WTC11 (cell line): ENCODE data around the gene PPP1R3E. TPM values are rescaled to one million over a fixed set of nuclear protein-coding genes. Genes with fewer than 3 reads are reported as not detected.

Experiments
- ATAC-seq: fragments of 200-7000 bp; cut with Tn5 transposase; 2 replicates; pipeline ENCODE4 v1.10.0; 2021; ENCODE audit warnings: mild to moderate bottlenecking, moderate library complexity
- CTCF ChIA-PET: fragments of 300-600 bp; sonication (Branson Sonifier 250); formaldehyde crosslinking; loops from one replicate; lab custom pipeline; 2021; ENCODE audit warnings: antibody characterized with exemption; lab: Charles Lee
- POLR2A ChIA-PET: fragments of 350-600 bp; sonication (Branson Sonifier 250); formaldehyde crosslinking; loops from one replicate; lab custom pipeline; 2021; ENCODE audit warnings: antibody characterized with exemption; lab: Charles Lee
- DNase-seq: peaks from one replicate; pipeline ENCODE4 v3.0.0; 2021; ENCODE audit warnings: low spot score
- H3K27ac Mint-ChIP-seq: 2 replicates; pipeline ENCODE4 v1.8.0; 2021; ENCODE audit warnings: mixed read lengths
- H3K27me3 Mint-ChIP-seq: 2 replicates; pipeline ENCODE4 v1.8.0; 2021; ENCODE audit warnings: low read depth, mild to moderate bottlenecking, moderate library complexity, mixed read lengths
- H3K36me3 Mint-ChIP-seq: 2 replicates; pipeline ENCODE4 v1.8.0; 2021; ENCODE audit warnings: mixed read lengths
- H3K4me1 Mint-ChIP-seq: 2 replicates; pipeline ENCODE4 v1.8.0; 2022; ENCODE audit warnings: mixed read lengths
- H3K4me3 Mint-ChIP-seq: 2 replicates; pipeline ENCODE4 v1.8.0; 2021; ENCODE audit warnings: mild to moderate bottlenecking, moderate library complexity, mixed read lengths
- H3K9me3 Mint-ChIP-seq: 2 replicates; pipeline ENCODE4 v1.8.0; 2021; ENCODE audit warnings: mixed read lengths
- ARID4B ChIP-seq: sonication (generic); formaldehyde crosslinking; IDR thresholded peaks from 2 replicates; pipeline ENCODE4 v1.8.0; 2023; ENCODE audit warnings: missing genetic modification reagents, mild to moderate bottlenecking, borderline replicate concordance
- EMX1 ChIP-seq: fragments of 250-450 bp; sonication (Bioruptor Pico); IDR thresholded peaks from 2 replicates; pipeline ENCODE4 v1.8.0; 2021; ENCODE audit warnings: mild to moderate bottlenecking
- GABPB1 ChIP-seq: sonication (generic); formaldehyde crosslinking; IDR thresholded peaks from 2 replicates; pipeline ENCODE4 v1.8.1; 2023; ENCODE audit warnings: mild to moderate bottlenecking, missing genetic modification reagents
- GRHL2 ChIP-seq: fragments of 250-450 bp; sonication (Bioruptor Pico); IDR thresholded peaks from 2 replicates; pipeline ENCODE4 v1.8.0; 2022; ENCODE audit warnings: mild to moderate bottlenecking, moderate library complexity; ENCODE audit not compliant: insufficient replicate concordance, severe bottlenecking
- JUN ChIP-seq: sonication (generic); formaldehyde crosslinking; IDR thresholded peaks from 2 replicates; pipeline ENCODE4 v1.8.0; 2023; ENCODE audit warnings: mild to moderate bottlenecking, missing genetic modification reagents
- KAT7 ChIP-seq: sonication (generic); formaldehyde crosslinking; IDR thresholded peaks from 2 replicates; pipeline ENCODE4 v1.8.1; 2023; ENCODE audit warnings: missing genetic modification reagents, mild to moderate bottlenecking, borderline replicate concordance
- NR2C2 ChIP-seq: sonication (generic); formaldehyde crosslinking; IDR thresholded peaks from 2 replicates; pipeline ENCODE4 v1.8.0; 2022; ENCODE audit warnings: mild to moderate bottlenecking, missing genetic modification reagents
- PREB ChIP-seq: sonication (generic); formaldehyde crosslinking; IDR thresholded peaks from 2 replicates; pipeline ENCODE4 v1.8.1; 2022; ENCODE audit warnings: mild to moderate bottlenecking, missing genetic modification reagents, moderate library complexity, borderline replicate concordance
- RORB ChIP-seq: fragments of 250-450 bp; sonication (Bioruptor Pico); IDR thresholded peaks from 2 replicates; pipeline ENCODE4 v1.9.0; 2021; ENCODE audit warnings: mild to moderate bottlenecking
- TCF7 ChIP-seq: sonication (generic); formaldehyde crosslinking; IDR thresholded peaks from 2 replicates; pipeline ENCODE4 v1.8.0; 2022; ENCODE audit warnings: mild to moderate bottlenecking, low read depth, missing genetic modification reagents, moderate library complexity
- ZBTB43 ChIP-seq: sonication (generic); formaldehyde crosslinking; IDR thresholded peaks from 2 replicates; pipeline ENCODE4 v1.8.1; 2023; ENCODE audit warnings: mild to moderate bottlenecking, missing genetic modification reagents
- ZNF121 ChIP-seq: sonication (generic); formaldehyde crosslinking; IDR thresholded peaks from 2 replicates; pipeline ENCODE4 v1.8.0; 2023; ENCODE audit warnings: missing genetic modification reagents
- total RNA-seq: library from RNA; stranded (reverse); gene quantifications from 3 replicates; pipeline ENCODE4 v1.2.3, GENCODE V29; 2021
- TF ChIP-seq, protein P1 (sequence below): sonication (generic); formaldehyde crosslinking; IDR thresholded peaks from 2 replicates; pipeline ENCODE4 v1.8.1; 2022; ENCODE audit warnings: low read depth, mild to moderate bottlenecking, moderate library complexity, missing genetic modification reagents, borderline replicate concordance
- TF ChIP-seq, protein P2 (sequence below): sonication (generic); formaldehyde crosslinking; IDR thresholded peaks from 2 replicates; pipeline ENCODE4 v1.8.0; 2023; ENCODE audit warnings: mild to moderate bottlenecking, missing genetic modification reagents

The PPP1R3E gene
- total RNA-seq, 1 experiment from 2014 or later, result 7.4 TPM

DNA sequence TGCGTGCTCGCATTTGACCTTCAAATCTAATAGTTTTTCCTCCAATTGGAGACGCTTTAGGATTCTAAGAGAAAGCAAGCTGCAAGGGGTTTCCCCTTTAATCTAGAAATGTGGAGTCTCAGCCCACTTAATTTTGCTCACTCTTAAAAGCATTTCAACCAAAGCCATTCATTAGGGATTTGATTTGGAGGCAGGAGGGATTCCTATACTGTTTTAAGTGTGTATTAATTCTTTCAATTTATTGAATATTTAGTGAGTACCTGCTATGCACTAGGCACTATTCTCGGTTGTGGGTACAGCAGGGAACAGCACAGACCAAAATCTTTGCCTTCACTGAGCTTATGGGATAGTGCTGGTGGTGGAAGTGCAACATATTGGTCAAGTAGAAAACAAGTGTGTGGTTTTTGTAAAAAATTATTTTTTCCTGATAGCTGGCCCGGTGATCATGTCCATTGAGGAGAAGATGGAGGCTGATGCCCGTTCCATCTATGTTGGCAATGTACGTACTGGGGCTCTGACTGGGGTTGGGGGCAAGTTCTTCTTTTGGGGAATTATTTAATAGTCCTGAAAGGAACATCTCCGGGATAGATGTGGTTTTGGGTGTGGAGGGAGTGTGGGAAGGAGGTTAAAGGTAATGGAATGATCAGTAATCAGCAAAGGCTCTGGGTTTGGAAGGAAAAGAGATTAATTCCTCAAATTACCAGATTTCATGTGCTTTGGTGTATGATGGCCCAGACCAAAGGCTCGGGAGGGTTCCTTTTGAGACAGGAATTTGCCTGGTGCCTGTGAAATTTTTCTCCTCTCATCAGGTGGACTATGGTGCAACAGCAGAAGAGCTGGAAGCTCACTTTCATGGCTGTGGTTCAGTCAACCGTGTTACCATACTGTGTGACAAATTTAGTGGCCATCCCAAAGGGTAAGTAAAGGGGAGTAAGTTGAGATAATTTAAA, 20.2 kb upstream of the PPP1R3E start (continued):
- TF ChIP-seq PREB (CRISPR knock-in tag) (no peak), GABPB1 (CRISPR knock-in tag) (no peak), EMX1 (no peak), KAT7 (CRISPR knock-in tag) (no peak), NR2C2 (no peak), ZNF121 (CRISPR knock-in tag) (no peak)
- TF ChIP-seq, protein P1, sequence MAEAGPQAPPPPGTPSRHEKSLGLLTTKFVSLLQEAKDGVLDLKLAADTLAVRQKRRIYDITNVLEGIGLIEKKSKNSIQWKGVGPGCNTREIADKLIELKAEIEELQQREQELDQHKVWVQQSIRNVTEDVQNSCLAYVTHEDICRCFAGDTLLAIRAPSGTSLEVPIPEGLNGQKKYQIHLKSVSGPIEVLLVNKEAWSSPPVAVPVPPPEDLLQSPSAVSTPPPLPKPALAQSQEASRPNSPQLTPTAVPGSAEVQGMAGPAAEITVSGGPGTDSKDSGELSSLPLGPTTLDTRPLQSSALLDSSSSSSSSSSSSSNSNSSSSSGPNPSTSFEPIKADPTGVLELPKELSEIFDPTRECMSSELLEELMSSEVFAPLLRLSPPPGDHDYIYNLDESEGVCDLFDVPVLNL (CRISPR knock-in tag), result no peak

- ATAC-seq, result no peak
- peaks cover 26% of the 10 kb centered on the region for H3K4me1 Mint-ChIP-seq
- peak overlapping the region; percentile 96 for H3K4me3 Mint-ChIP-seq
- no peak for TF ChIP-seq GRHL2 (CRISPR knock-in tag)
- TF ChIP-seq ZBTB43 (CRISPR knock-in tag), result no peak
- no peak for TF ChIP-seq JUN
- TF ChIP-seq ARID4B, result peak; percentile 23; the same call in 1 of the 2 replicates
- TF ChIP-seq, protein P2, sequence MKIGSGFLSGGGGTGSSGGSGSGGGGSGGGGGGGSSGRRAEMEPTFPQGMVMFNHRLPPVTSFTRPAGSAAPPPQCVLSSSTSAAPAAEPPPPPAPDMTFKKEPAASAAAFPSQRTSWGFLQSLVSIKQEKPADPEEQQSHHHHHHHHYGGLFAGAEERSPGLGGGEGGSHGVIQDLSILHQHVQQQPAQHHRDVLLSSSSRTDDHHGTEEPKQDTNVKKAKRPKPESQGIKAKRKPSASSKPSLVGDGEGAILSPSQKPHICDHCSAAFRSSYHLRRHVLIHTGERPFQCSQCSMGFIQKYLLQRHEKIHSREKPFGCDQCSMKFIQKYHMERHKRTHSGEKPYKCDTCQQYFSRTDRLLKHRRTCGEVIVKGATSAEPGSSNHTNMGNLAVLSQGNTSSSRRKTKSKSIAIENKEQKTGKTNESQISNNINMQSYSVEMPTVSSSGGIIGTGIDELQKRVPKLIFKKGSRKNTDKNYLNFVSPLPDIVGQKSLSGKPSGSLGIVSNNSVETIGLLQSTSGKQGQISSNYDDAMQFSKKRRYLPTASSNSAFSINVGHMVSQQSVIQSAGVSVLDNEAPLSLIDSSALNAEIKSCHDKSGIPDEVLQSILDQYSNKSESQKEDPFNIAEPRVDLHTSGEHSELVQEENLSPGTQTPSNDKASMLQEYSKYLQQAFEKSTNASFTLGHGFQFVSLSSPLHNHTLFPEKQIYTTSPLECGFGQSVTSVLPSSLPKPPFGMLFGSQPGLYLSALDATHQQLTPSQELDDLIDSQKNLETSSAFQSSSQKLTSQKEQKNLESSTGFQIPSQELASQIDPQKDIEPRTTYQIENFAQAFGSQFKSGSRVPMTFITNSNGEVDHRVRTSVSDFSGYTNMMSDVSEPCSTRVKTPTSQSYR (CRISPR knock-in tag), result no peak
- no peak for TF ChIP-seq RORB
- no peak for TF ChIP-seq TCF7 (CRISPR knock-in tag)
- ChIA-PET POLR2A (interaction anchor here (0.6 to 2.7 kb wide), 17 partner anchors 7 to 330 kb away, joined by 3 to 32 read pairs (median 4); partner anchors contain the start of genes ACIN1, BCL2L2, C14orf119 and HOMEZ), CTCF (interaction anchor here (0.6 to 4.5 kb wide), 29 partner anchors 15 to 406 kb away, joined by 3 to 39 read pairs (median 5); partner anchors contain the start of genes ACIN1, BCL2L2, C14orf119 and CEBPE)
- H3K9me3 Mint-ChIP-seq, result no peaks in the 10 kb centered on the region
- DNase-seq, result peak; percentile 21
- peak overlapping the region; percentile 96 for H3K27ac Mint-ChIP-seq
- peaks cover 46% of the 10 kb centered on the region for H3K36me3 Mint-ChIP-seq
- no peaks in the 10 kb centered on the region for H3K27me3 Mint-ChIP-seq
Measured at GRCh38 chr14:23321572-23322547, 19.2 kb upstream of the PPP1R3E start.
